KOPT-K1 (cell line): Measurements from ENCODE around the gene FLCN.

Source experiments
- H3K27ac ChIP-seq: fragments of 200-600 bp; sonication (generic); 2 replicates; pipeline ENCODE4 v1.5.1; 2016; ENCODE audit warnings: antibody characterized with exemption, mild to moderate bottlenecking, low read depth, low read length; ENCODE audit not compliant: poor library complexity, severe bottlenecking
- H3K36me3 ChIP-seq: fragments of 200-600 bp; sonication (generic); 2 replicates; pipeline ENCODE4 v1.5.1; 2017; ENCODE audit warnings: antibody characterized with exemption, mild to moderate bottlenecking, low read length, moderate library complexity; ENCODE audit not compliant: insufficient read depth
- H3K9me3 ChIP-seq: fragments of 200-600 bp; sonication (generic); 2 replicates; pipeline ENCODE4 v1.5.1; 2017; ENCODE audit warnings: antibody characterized with exemption, low read length, mild to moderate bottlenecking; ENCODE audit not compliant: insufficient read depth, poor library complexity, severe bottlenecking

The FLCN gene

DNA sequence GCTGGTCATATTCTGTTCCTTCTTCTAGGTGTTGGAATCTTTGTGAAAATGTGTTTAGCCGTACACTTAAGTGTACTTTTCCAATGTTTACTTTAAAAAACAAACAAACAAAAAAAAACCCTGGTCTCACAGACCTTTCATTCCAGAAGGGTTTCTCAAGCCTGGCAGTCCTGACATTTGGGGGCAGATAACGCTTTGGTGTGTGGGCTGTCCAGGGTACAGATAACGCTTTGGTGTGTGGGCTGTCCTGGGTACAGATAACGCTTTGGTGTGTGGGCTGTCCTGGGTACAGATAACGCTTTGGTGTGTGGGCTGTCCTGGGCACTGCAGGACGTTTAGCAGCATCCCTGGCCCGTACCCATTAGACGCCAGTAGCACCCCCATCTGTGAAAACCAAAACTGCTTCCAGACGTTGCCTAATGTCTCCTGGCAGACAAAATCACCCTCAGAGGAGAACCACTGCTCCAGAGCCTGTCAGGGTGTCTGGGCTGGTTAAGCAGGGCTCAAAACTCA is 15.2 kb upstream of the FLCN start:
- Histone ChIP-seq H3K27ac (no peak overlapping the region), H3K9me3 (no peaks in the 10 kb centered on the region), H3K36me3 (peaks cover 98% of the 10 kb centered on the region)

DNA sequence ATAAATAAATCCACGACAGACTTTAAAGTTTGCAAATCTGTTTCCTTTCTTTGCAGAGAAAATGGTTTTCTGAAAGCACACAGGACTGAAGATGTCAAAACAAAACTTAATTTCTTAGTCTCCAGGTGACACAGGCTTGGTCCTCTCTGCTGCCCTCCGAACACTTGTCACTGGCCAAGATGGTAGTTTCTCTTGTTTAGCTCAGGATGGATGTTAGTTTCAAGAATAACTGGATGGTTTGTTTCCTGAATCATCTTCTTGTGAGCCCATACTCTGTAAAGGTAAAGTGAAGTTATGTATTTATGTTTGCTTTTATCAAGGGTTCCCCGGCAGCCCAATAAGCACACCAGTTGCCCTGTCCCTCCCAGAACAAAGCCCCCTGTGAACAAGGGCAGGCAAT is 9.9 kb upstream of the FLCN start:
- H3K9me3 ChIP-seq = no peaks in the 10 kb centered on the region
- H3K27ac ChIP-seq = no peak overlapping the region
- H3K36me3 ChIP-seq = peaks cover 73% of the 10 kb centered on the region

DNA sequence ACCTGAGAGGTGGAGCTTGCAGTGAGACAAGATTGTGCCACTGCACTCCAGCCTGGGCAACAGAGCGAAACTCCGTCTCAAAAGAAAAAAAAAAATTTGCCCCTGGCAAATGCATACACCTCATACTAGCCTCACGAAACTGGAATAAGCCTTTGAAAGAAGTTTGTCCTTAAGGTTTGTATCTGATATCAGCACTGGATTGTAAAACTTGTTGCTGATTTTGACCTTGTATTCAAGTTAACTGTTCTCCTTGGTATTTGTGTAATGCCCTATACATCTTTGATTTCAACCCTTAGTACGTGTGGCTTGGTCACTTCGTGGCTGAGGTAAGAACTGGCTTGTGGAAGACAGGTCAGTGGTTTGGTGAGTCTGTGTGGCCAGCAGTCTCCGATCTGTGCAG is 6.2 kb upstream of the FLCN start:
- Histone ChIP-seq H3K9me3 (no peaks in the 10 kb centered on the region), H3K27ac (no peak overlapping the region), H3K36me3 (peaks cover 36% of the 10 kb centered on the region)

GRCh38 chr17:17242246-17242645 is 5.3 kb upstream of the FLCN start:
- Histone ChIP-seq H3K27ac (no peak overlapping the region), H3K36me3 (peaks cover 27% of the 10 kb centered on the region), H3K9me3 (no peaks in the 10 kb centered on the region)

DNA sequence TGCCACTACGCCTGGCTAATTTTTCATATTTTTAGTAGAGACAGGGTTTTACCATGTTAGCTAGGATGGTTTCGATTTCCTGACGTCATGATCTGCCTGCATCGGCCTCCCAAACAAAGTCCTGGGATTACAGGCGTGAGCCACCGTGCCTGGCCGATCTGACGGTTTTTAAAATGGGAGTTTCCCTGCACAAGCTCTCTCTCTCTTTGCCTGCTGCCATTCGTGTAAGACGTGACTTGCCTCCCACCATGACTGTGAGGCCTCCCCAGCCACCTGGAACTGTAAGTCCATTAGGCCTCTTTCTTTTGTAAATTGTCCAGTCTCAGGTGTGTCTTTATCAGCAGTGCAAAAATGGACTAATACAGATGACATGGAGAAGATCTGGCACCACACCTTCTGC is 4.7 kb upstream of the FLCN start:
- H3K9me3 ChIP-seq = no peaks in the 10 kb centered on the region
- H3K36me3 ChIP-seq = peaks cover 21% of the 10 kb centered on the region
- no peak overlapping the region for H3K27ac ChIP-seq

DNA sequence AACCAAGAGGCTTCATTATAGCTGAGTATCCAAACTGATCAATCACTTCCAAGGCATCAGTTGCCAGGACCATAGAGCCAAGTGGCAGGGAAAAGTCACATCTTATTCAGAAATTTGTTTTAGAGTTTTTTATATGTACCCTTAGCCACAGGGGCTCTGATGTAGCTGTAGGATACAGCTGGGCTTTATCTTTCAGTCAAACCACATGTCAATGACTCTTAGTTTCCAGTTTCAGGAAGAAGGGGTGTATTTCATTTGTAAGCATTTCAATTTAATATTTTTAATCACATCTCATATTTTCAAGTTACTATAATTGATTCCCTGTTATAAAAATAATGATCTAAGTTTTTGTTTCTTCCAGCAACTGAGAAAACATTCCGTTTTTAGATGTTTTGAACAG is 2.9 kb upstream of the FLCN start:
- H3K27ac ChIP-seq = no peak overlapping the region
- H3K36me3 ChIP-seq = peaks cover 6% of the 10 kb centered on the region; the same call in 1 of the 2 replicates

GRCh38 chr17:17236295-17237025 is 508 bp downstream of the FLCN start:
- Histone ChIP-seq H3K9me3 (no peaks in the 10 kb centered on the region), H3K27ac (peak overlapping the region; percentile 96), H3K36me3 (peaks cover 13% of the 10 kb centered on the region; the same call in 1 of the 2 replicates)

More for the DNA sequence above, 2.9 kb upstream of the FLCN start:
- no peaks in the 10 kb centered on the region for H3K9me3 ChIP-seq

DNA sequence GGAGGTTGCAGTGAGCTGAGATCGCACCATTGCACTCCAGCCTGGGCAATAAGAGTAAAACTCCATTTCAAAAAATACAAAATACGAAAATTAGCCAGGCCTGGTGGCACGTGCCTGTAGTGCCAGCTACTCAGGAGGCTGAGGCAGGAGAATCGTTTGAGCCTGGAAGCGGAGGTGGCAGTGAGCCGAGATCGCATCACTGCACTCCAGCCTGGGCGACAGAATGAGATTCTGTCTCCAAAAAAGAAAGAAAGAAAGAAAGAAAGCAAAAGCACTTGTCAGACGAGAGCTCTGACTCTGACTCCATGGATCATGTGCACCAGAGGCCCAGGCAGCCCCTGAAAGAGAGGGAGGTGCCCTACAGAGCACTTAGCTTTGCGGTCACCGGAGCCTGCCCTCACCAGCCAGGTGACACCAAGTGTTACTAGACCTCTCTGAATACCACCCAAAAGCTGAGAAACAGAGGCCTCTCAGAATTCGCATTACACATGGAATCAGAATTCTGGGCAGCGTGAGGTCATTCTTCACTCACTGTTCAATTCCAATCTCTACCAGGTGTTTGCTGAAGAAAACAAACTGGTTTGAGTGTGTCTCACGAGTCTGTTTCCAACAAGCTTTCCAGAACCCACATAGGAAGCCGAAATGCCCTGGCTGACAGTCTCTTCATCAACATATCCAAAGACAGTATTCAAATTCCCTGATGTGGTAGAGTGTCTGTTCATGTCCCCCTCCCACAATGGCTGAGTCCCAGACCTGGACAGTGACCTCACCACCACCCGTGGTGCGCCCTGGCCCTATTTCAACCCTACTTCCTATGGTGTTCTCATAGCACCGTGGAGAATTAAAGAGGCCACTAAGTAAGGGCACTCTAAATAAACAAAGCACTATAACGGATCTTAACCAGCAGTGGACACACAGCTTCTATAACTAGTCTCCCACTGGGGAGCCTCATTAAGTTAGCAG is 1.5 kb downstream of the FLCN start:
- H3K36me3 ChIP-seq = peaks cover 22% of the 10 kb centered on the region; the same call in 1 of the 2 replicates
- H3K27ac ChIP-seq = peak overlapping the region; percentile 96
- no peaks in the 10 kb centered on the region for H3K9me3 ChIP-seq

DNA sequence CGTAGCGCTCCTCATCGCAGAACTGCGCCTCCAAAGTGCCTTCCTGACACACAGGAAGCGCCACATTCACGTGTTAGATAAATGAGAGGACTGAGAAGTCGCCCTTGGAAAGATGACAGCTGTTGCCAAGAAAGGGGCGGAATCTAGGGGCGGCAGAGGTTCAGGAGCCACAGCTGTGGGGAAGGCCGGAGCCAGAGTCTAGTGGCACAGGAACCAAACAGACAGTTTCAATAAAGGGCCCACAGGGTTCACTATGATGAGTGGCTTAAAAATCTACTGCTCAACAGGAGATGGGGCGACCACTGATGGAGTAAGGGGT is 4.7 kb downstream of the FLCN start:
- Histone ChIP-seq H3K27ac (no peak overlapping the region), H3K9me3 (no peaks in the 10 kb centered on the region), H3K36me3 (peaks cover 54% of the 10 kb centered on the region)

- no peaks in the 10 kb centered on the region for H3K9me3 ChIP-seq
- no peak overlapping the region for H3K27ac ChIP-seq
- H3K36me3 ChIP-seq = peaks cover 59% of the 10 kb centered on the region
Observed at GRCh38 chr17:17231621-17232302, 5.2 kb downstream of the FLCN start.

GRCh38 chr17:17229416-17230384 is 7.3 kb downstream of the FLCN start:
- H3K36me3 ChIP-seq = peaks cover 80% of the 10 kb centered on the region
- H3K9me3 ChIP-seq = no peaks in the 10 kb centered on the region
- no peak overlapping the region for H3K27ac ChIP-seq

- Histone ChIP-seq H3K36me3 (peaks cover 90% of the 10 kb centered on the region), H3K9me3 (no peaks in the 10 kb centered on the region), H3K27ac (no peak overlapping the region)
Observed at GRCh38 chr17:17228521-17229279, 8.3 kb downstream of the FLCN start.

DNA sequence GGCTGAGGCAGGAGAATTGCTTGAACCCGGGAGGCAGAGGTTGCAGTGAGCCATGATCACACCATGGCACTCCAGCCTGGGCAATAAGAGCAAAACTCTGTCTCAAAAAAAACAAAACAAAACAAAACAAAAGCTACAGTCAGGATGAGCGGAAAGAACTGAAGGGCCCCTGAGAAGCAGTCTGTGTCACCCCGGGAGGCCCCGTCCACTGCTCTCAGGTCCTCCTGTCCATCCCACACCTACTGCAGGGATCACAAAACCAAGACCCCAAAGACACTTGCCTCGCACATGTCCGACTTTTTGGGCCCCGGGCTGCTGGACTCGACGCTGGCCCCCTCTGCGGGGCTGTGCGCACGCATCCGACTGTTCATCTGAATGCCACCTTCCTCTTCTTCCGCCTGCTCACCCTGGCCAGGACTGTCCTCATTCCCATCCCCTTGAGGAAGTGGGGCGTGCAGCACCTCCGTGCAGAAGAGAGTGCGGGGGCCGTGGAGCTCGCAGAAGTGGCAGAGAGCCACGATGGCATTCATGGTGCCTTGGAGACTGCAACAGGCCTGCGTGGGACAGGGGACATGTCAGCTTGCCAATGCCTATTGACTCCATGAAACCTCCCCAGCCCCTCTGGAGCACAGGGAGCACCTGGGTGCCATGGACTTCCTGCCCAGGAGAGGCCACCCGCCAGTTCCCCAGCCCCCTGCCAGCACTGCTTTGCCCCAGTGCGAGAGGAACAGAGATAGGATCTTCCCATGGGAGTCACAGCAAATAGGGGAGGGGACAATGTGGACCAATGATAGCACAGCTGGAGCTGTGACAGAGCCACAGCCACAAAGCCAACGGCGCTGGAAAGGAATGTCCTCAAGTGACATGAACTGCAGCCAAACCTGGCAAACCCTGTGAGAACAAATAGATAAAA is 9.1 kb downstream of the FLCN start:
- Histone ChIP-seq H3K27ac (no peak overlapping the region), H3K9me3 (no peaks in the 10 kb centered on the region), H3K36me3 (peaks cover 97% of the 10 kb centered on the region)
